Astrocyte of the spinal cord (primary cell): ENCODE measurements around the gene SYMPK.

Experiments used
- DNase-seq: peaks from one replicate; pipeline ENCODE4 v3.0.0; 2011; ENCODE audit warnings: low read depth, low spot score
- H3K4me3 ChIP-seq: 2 replicates; pipeline ENCODE4 v1.5.1; 2011; ENCODE audit warnings: low read depth, mild to moderate bottlenecking, low read length, moderate library complexity
- in situ Hi-C: cut with HindIII; loops from 2 replicates; pipeline ENCODE4 v1.10.0; 2017; ENCODE audit warnings: low sequenced_read_pairs
- TF ChIP-seq, protein P1 (sequence below): IDR thresholded peaks from 2 replicates; pipeline ENCODE4 v1.5.1; 2012; ENCODE audit warnings: low read depth, mild to moderate bottlenecking, low read length, inconsistent platforms

SYMPK gene

DNA sequence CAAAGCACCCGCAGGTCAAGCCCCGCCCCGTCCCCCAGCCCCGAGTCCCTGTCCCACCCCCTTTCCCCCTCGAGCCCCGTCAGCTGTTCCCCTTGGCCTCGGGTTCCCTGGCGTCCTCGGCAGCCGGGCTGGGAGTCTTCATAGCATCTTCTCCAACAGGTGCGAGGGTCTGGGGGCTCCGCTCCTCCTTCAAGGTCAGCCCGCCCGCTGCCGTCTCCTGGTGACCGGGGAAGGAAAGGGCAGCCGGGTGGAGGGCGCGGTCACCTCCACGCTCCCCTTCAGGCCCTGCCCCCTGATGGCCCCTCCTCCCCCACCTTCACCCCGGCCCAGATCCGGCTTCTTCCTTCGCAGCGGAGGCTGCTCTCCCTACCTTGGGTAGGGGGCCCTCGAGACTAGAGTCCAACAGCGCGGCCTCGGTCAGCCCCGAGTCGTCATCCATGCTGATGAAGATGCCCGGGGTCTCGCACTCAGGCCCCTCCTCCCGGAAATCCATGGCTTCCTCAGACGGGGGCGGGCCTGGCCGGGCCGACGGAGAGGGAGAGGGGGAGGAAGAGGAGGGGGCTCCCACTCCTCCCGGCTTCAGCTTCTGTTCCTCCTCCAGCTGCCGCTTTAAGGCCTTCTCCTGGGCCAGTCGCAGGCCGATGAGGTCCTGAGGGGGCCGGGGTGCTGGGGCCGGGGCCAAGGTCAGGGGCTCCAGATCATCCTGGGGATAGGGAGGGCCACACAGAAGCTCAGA is 47.3 kb downstream of the SYMPK start:
- in situ Hi-C loops = no loop called here
- no peak for DNase-seq
- H3K4me3 ChIP-seq = peak overlapping the region; percentile 20
- TF ChIP-seq, protein P1, sequence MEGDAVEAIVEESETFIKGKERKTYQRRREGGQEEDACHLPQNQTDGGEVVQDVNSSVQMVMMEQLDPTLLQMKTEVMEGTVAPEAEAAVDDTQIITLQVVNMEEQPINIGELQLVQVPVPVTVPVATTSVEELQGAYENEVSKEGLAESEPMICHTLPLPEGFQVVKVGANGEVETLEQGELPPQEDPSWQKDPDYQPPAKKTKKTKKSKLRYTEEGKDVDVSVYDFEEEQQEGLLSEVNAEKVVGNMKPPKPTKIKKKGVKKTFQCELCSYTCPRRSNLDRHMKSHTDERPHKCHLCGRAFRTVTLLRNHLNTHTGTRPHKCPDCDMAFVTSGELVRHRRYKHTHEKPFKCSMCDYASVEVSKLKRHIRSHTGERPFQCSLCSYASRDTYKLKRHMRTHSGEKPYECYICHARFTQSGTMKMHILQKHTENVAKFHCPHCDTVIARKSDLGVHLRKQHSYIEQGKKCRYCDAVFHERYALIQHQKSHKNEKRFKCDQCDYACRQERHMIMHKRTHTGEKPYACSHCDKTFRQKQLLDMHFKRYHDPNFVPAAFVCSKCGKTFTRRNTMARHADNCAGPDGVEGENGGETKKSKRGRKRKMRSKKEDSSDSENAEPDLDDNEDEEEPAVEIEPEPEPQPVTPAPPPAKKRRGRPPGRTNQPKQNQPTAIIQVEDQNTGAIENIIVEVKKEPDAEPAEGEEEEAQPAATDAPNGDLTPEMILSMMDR = no peak

- in situ Hi-C loops = no loop called here
- no peak for DNase-seq
- TF ChIP-seq, protein P1 = no peak
- peak within 1 kb of the TSS; percentile 20 for H3K4me3 ChIP-seq
Observed at GRCh38 chr19:45814851-45815480, 48.0 kb downstream of the SYMPK start, which contains the start of gene RSPH6A. TSS of gene RSPH6A (minus strand) at chr19:45815308. CDS start at chr19:45815176, 132 bp downstream.

DNA sequence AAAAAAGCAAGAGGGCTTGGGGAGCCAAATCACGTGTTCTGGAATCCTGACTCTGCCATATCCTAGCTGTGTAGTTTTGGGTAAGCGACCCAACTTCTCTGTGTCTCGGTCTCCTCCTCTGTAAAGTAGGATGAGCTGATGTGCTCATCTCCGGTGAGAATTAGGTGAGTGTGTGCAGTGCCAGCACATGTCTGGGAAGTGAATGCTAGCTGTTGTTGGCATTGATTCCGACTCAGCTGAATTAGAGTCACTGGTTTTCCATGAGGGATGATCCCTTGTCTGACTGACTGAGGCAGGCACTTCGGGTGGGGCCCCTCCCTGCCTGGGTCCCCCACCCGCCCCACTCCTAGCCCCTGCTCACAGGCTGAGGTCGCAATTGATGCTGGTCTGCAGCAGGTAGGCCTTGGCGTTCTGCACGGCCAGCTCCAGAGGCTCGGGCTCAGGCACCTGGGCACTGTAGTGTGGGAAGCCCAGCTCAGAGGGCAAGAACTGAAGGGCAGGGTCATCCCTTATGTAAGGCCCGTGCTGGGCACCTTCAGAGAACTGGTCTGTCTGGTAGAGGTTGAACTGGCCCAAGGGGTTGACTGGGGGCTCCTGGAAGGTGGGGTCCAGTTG is 48.7 kb downstream of the SYMPK start:
- in situ Hi-C loops = no loop called here
- DNase-seq = no peak
- H3K4me3 ChIP-seq = no peak overlapping the region
- TF ChIP-seq, protein P1 = no peak

GRCh38 chr19:45812297-45812696 is 50.6 kb downstream of the SYMPK start:
- DNase-seq = no peak
- TF ChIP-seq, protein P1 = no peak
- no peak overlapping the region for H3K4me3 ChIP-seq
- in situ Hi-C loops = no loop called here

GRCh38 chr19:45809643-45810159 is 53.2 kb downstream of the SYMPK start:
- H3K4me3 ChIP-seq = no peak overlapping the region
- TF ChIP-seq, protein P1 = no peak
- DNase-seq = peak; percentile 83
- in situ Hi-C loops = no loop called here

DNA sequence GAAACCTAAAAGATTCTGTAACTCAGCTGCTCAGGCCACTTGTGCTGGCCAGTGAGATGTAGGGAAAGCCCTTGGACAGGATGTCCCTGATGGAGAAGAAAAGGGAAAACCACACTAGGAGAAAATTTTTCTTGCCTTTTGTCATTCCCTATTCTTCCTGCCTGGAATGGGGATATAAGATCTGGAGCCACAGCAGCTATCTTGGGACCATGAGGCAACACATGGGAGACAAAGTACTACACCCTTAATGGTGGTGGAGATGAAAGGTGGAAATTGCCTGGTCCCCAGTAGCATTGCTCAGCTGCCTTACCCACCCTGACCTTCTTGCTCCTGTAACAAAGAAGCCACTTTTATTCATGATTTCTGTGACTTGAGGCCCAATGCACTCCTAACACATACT is 57.2 kb downstream of the SYMPK start:
- in situ Hi-C loops = no loop called here
- TF ChIP-seq, protein P1 = no peak
- DNase-seq = no peak
- H3K4me3 ChIP-seq = no peak overlapping the region
